HS-27A (cell line): ENCODE results near the gene FHOD1.

Experiments
- DNase-seq: peaks from one replicate; pipeline ENCODE4 v3.0.0-alpha.2; 2012; ENCODE audit warnings: low read depth, missing footprints

FHOD1 gene

DNA sequence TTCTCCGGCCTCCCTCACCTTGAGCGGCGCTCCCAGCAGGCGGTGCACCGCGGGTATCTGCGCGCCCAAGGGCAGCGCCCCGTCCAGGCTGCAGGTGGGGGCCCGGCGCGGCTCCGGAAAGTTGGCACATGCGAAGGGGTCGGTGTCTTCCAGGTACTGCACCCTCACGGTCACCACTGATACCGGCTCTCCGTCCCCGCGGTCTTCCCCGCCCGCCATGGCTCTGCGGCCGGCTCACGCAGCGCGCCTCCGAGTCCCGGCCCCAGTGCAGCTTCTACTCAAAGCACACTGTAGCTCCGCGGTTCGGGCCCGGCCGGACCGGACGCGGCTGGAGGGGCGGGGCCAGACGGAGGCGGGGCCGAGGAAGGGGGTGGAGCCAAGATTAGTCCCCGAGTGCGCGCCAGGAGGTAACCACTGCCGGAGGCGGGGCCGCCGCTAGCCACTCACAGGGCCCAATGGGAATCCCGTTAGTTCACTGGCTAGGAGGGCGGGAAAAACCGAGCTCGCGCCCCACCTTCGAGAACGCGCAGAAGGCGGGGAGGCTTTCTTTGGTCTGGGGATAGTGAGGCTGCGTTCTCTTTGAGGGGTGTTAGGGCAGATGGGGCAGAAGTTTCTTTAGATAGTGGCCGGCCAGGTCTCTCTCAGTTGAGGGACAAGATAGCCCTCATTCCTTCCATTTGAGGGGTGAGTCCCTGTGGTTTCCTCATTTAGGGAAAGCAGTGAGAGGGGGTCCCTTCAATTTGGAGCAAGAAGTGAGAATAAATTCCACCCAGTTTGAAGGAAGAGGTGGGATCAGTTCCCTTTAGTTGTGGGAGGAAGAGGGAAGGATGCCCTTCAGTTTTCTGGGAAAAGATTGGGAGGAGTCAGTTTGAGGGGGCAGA, at the start of gene FHOD1:
Gene FHOD1 (minus strand): TSS at position 290 of the 881 bp plus-strand sequence. CDS start 71 bp downstream, at position 219.
- DNase-seq: peak; percentile 90

DNA sequence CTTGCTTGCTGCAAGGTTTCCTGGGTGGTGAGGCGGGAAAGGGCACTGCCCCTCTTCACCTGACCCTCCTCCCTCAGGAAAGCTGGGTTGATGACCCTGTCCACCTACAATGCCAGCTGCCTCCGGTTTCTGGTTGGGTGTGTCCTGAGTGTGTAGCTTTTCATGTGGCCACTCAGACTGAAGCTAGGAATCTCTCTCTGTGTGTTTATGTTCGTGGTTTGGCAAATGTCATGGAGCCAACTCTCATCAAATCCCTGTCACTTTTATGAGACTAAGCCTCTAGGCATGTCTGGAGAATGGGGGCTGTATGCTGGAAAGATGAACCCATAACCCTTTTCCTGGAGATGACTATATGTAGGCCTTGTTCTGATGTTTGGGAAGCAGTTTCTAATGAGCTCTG, 49.1 kb upstream of the FHOD1 start:
- DNase-seq: peak; percentile 41

DNA sequence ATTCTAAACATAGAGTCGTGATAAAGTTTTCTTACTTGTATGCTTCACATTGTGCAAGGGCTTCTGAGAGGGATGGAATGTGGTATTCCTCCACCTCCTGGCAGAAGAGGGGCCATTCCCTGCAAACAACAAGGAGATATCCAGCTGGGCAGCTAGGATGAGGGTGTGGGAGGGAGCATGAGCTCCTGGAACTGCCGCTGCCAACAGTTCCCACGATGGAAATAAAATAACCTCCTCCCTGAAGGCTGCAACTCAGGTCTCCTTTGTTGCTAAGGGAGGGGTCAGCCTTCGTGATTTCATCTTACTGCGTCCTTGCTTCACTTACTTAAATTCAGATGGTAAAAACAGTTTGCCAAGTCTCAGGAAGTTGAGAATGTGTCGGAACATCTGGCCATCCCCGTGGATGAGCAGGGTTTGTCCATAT, 47.7 kb upstream of the FHOD1 start:
- DNase-seq: no peak

DNA sequence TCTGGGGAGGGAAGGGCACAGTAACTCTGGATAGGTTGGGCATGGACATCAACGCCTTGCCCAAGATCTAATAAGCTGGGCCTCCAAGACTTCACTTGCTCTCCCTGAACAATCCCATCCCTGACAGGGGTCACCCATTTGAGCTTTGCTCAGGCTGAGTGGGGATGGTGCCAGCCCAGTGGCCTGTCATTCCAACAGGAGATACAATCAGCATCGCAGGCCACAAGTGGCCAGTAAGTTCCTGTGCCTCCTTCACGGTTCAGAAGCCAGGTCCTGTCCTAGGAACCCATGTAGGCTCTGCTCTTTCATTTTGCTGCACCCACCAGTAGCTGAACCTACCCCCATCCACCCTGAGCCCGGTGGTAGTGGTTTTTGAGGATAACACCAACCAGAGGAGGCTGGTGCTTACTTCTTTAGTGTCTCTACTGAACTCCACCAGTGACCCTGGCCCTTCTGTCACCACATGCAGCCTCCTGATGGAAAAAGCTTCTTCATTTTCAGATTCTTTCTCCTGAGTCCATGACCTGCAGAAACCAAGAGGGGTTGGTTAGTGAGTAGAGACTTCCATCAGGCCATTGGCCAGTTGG, 47.0 kb upstream of the FHOD1 start:
- DNase-seq: no peak

DNA sequence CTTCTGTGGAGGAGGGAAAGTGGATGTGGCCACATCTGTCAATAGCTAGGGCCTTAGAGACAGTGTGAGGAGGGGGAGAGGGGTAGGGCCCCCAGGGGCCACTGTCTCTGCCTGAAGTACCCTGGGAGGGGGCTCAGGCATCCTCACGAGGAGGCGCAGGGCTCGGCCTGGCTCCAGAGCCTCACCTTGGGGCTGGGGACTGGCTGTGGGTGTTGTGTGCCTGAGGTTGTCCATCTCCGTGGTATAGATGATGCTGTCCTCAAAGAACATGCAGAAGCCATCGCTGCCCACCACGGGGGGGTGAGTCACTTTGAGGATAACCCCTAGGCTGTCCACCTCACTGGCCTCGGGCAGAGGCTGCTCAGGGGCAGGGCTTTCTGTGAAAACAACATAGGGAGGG, 44.2 kb upstream of the FHOD1 start:
- no peak for DNase-seq

DNA sequence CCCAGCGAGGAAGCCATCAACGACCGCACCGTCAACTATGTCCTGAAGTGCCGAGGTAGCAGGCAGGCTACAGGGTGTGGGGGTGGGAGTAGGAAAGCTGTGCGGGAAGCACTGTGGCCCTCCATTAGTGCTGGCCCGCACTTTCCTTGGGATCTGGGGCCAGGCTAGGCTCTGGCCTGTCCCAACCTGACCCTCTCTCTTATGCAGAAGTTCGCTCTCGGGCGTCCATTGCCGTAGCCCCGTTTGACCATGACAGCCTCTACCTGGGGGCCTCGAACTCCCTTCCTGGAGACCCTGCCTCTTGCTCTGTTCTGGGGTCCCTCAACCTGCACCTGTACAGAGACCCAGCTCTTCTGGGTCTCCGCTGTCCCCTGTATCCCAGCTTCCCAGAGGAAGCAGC, 40.7 kb upstream of the FHOD1 start:
- no peak for DNase-seq

DNA sequence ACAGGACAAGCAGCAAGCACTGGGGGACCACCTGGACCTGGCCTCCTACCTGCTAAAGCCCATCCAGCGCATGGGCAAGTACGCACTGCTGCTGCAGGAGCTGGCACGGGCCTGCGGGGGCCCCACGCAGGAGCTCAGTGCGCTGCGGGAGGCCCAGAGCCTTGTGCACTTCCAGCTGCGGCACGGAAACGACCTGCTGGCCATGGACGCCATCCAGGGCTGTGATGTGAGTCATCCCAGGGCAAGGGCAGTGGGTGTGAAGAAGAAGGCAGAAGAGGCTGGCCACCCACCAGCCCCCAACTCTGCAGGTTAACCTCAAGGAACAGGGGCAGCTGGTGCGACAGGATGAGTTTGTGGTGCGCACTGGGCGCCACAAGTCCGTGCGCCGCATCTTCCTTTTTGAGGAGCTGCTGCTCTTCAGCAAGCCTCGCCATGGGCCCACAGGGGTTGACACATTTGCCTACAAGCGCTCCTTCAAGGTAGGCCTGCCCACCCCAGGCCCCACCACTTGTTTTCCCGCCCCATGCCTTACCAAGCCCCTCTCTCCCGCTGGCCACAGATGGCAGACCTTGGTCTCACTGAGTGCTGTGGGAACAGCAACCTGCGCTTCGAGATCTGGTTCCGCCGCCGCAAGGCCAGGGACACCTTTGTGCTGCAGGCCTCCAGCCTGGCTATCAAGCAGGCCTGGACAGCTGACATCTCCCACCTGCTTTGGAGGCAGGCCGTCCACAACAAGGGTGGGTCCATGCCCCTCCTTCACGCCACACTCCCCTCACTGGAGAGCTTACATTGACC, 39.4 kb upstream of the FHOD1 start:
- no peak for DNase-seq

DNA sequence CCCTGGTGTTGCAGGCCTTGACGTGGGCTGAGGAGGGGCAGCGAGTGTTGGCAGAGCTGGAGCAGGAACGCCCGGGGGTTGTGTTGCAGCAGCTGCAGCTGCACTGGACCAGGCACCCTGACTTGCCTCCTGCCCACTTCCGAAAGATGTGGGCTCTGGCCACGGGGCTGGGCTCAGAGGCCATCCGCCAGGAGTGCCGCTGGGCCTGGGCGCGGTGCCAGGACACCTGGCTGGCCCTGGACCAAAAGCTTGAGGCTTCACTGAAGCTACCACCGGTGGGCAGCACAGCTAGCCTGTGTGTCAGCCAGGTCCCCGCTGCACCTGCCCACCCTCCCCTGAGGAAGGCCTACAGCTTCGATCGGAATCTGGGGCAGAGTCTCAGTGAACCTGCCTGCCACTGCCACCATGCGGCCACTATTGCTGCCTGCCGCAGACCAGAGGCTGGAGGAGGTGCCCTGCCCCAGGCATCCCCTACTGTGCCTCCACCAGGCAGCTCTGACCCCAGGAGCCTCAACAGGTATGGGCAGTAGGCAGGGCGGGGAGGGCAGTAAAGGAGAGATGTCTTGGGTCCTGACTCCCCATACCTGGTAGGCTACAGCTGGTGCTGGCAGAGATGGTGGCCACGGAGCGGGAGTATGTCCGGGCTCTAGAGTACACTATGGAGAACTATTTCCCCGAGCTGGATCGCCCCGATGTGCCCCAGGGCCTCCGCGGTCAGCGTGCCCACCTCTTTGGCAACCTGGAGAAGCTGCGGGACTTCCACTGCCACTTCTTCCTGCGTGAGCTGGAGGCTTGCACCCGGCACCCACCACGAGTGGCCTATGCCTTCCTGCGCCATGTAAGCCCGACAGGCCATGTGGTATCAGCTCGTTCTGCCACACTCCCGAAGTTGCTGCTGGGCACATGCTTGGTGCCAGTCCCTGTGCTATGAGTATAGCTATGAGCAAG, 37.7 kb upstream of the FHOD1 start:
- no peak for DNase-seq

DNA sequence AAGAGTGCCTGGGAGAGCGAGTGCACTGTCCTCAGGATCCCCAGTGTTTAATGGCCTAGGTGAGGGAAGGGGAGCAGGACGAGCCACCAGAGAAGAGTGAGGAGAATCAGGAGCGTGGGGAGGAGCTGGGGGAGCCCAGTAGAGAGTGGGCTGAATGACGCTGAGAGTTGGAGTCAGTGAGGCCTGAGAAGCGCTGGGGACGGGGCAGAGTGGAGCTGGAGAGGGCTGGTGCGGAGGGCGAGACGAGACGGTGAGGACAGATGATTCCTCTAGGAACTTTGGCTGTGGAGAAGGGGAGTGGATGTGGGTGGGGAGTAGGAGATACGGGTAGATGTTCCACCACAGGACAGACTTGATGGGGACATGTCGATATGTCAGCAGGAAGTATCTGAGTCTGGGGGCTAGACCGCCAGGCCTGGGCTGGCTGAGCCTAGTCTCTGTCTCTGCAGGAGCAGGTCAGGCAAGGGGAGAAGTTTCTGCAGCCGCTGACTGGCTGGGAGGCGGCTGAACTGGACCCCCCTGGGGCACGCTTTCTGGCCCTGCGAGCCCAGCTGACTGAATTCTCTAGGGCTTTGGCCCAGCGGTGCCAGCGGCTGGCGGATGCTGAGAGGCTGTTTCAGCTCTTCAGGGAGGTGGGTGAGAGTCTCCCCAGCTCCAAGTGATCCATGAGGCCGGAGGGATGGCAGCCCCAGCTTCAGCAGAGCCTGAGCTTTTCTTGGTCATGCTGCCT, 36.7 kb upstream of the FHOD1 start:
- no peak for DNase-seq

DNA sequence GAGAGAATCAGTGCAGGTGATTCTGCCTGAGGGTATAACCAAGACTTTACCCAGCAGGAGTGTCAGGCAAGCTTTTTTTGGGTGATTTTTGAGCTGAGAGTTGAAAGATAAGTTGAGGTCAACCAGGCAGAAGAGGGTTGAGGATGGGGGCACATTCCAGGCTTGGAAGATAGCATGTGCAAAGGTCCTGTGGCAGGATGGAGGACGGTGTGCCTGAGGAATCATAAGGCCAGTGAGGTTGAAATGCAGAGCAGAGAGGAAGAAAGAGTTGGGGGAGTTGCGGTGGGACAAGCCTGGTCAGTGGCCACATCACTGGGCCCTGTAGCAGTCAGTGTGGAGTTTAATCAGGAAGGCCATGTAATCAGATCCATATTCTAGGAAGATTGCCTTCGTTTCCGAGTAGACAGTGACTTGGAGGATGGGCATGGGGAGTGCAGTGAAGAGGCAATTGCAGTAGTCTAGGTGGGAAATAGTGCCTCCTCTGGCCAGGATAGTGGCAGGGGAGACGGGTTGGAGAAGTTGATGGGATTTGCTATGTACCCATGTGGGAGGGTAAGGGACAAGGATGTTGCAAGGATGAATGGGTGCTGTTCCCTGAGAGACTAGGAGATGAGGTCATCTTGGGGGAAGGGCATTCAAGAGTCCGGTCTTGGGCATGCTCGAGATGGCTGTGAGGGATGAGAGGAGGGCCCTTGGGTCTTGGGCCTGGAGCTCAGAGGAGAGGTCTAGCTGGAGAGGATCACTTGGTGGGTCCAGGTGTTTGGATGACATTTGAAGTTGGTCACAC, 36.0 kb upstream of the FHOD1 start:
- no peak for DNase-seq

DNA sequence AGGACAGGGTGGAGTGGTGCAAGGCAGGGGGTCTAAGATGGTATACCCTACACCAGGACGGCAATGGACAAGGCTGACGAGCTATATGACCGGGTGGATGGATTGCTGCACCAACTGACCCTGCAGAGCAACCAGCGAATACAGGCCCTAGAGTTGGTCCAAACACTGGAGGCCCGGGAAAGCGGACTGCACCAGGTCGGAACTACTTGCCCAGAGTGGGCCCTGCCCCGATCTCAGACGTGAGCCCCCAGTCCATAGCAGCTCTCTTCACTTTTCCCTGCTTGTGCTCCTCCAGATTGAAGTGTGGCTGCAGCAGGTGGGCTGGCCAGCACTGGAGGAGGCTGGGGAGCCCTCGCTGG, 35.1 kb upstream of the FHOD1 start:
- no peak for DNase-seq

DNA sequence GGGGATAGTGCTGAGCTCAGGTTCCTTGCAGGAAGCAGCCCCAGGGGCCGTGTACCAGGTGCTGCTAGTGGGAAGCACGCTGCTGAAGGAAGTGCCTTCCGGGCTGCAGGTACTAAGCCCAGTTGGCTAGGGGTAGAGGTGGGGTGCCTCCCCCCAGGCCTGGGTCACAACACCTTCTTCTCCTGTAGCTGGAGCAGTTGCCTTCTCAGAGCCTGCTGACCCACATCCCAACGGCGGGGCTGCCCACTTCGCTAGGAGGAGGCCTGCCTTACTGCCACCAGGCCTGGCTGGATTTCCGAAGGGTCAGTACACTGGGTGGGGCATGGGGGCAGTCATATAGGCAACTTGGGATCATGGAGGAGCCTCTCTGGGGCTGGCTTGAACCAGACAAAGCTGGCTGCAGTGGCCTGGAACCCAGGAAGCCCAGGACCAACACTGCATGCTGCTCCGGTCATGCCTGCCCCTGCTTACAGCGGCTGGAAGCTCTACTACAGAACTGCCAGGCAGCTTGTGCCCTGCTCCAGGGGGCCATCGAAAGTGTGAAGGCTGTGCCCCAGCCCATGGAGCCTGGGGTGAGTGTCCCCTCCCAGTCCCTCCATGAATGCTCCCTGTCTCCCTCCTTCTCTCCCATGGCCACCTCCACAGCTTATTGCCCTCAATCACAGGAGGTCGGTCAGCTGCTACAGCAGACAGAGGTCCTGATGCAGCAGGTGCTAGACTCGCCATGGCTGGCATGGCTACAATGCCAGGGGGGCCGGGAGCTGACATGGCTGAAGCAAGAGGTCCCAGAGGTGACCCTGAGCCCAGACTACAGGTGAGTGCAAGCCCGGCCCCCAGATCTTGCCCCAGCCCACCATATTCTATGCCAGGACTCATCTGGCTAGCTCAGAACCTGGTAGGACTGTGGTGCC, 34.5 kb upstream of the FHOD1 start:
- DNase-seq: no peak

DNA sequence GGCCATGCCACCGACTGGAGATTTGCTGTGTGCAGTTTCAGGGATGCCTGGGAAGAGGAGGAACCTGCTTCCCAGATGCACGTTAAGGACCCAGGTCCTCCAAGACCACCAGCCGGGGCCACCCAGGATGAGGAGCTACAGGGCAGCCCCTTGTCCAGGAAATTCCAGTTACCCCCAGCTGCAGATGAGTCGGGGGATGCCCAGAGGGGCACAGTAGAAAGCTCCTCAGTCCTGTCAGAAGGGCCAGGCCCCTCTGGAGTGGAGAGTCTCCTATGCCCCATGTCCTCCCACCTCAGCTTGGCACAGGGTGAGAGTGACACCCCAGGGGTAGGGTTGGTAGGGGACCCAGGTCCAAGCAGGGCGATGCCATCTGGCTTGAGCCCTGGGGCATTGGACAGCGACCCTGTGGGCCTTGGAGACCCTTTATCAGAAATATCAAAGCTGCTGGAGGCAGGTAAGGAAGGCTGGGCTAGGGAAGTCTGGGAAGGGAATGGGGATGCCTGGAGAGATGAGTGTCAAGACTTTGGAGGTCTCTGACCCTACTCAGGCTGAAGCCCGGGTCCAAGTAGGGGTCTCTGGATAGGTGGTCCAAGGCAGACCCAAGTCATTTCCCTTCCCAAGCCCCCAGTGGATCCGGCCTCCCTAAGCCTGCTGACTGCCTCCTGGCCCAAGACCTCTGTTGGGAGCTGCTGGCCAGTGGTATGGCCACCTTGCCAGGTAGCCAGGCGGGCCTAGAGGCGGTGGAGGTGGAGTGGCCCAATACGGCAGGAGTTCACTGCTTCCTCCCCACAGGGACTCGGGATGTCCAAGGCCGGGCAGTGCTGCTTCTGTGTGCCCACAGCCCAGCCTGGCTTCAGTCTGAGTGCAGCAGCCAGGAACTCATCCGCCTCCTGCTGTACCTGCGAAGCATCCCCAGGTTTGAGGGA, 33.1 kb upstream of the FHOD1 start:
- DNase-seq: no peak

DNA sequence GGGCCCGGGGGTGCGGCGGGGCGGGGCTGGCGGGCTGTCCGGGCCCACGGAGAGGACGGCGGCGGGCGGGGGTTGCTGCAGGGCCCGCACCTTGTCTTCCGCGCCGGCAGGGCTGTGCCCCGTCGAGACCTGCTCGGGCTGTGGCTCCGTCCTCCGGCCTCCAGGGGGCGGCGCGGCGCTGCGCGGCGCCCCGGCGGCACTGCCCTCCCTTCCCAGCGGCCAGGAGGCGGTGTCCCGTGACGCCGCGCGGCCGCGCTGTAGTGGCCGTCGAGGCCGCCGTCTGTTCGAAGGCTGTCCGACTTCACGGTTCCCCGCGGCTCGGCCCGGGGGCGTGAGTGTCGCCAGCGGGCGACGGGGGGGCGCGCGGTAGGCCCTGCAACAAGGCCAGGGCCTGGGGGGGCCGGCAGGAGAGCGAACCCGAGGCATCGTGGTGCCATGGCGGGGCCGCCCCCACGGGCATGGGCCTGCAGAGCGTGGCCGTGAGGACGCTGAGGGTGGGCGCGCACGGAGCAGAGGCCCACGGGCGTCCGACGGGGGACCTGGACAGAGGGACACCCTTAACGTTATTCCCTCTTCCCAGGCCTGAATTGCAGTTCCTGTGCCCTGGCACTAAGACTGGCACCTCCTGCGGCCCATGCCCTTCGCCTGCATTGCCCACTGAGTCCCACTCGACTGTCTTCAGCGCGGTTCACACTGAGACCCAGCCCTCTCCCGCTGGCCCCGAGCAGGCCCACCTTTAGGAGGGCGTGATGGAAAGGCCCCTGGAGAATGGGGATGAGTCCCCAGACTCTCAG, 32.2 kb upstream of the FHOD1 start, which contains the start of gene PLEKHG4:
Gene PLEKHG4 (plus strand): TSS at position 237 of the 794 bp plus-strand sequence. CDS start 513 bp downstream, at position 750.
- peak; percentile 48 for DNase-seq

DNA sequence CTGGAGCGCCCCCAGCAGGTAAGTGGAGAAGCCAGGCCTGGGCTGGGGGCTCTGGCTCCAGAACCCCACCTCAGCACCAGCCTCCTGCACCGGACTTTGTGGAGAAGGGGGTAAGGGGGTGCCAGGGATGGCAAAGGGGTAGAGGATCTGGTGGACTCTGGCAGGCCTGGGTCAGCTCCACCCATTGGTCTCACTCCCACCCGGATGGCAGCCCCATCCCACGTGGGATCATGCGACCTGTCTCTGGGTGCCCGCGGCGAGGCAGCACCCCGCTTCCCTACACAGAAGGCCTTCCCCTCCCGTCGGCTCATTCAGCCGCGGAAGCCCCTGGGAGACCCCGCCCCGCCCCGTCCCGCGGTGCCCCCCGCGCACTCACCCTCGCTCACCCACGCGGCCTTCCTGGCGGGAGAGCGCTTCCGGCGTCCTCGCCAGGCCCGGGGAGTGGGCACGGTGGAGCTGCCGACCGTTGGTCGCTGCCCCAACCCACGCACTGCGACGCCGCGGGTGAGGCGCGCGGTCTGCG, 31.6 kb upstream of the FHOD1 start:
- no peak for DNase-seq

DNA sequence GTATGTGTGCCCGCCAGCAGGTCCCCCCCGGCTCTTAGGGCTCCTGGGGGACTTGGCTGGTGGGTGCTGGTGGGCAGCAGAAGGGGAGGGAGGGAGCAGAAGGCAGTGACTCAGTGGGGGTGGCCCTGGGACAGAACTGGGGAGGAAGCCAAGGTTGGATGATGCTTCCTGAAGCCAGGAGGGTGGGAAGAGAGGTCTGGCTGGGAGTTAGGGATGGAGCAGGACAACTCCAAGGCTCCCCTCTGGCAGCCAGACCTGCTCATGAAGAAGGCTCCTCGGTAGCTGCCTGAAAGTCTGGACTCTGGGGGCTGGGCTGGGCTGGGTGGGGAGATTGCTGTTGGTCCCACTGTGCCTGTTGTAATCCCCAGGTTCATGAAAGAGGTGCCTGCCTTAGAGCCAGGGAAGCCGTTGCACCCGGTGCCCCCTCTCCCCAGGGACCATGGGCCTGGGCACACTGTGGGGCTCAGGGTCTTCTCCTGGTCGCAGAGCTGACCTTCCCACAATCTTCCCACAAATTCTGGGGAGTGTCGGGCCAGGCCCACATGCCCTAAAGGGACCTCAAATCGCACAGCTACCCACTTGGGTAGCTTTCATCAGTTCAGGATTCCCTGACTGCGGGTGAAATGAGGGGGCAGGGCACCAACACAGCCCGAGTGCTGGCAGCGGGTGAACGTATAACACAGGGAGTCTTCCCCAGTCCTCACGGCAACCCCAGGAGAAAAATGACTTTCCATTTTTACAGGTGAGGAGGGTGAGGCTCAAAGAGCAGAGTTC, 30.9 kb upstream of the FHOD1 start:
- peak; percentile 62 for DNase-seq
